GM12878 (cell line): ENCODE results near the gene FOXD2. TPM values are rescaled to one million over a fixed set of nuclear protein-coding genes. Genes with fewer than 3 reads are reported as not detected.

Experiments used
- ATAC-seq: fragments of 200-7000 bp; cut with Tn5 transposase; 3 replicates; pipeline ENCODE4 v1.9.1; 2020; ENCODE audit warnings: mild to moderate bottlenecking, moderate library complexity
- BruUV-seq: library from RNA; stranded (reverse); fragments of 400-500 nt; replicated peaks from 2 replicates; lab custom pipeline; 2021; lab: Mats Ljungman, UMichigan
- CTCF ChIA-PET: fragments of 300-600 bp; sonication (Branson Sonifier 250); formaldehyde crosslinking; extraction: SDS; loops from one replicate; lab custom pipeline; 2021; ENCODE audit warnings: inconsistent platforms; lab: Yijun Ruan, JAX
- POLR2A ChIA-PET: fragments of 350-600 bp; formaldehyde crosslinking; extraction: SDS; loops from one replicate; lab custom pipeline; 2021; ENCODE audit warnings: inconsistent platforms; lab: Charles Lee
- RAD21 ChIA-PET: fragments of 300-600 bp; sonication (Branson Sonifier 250); formaldehyde crosslinking; loops from one replicate; lab custom pipeline; 2023; ENCODE audit warnings: antibody characterized with exemption; ENCODE audit not compliant: unreplicated experiment; lab: Charles Lee
- SMC1A ChIA-PET: fragments of 300-600 bp; sonication (Branson Sonifier 250); formaldehyde crosslinking; loops from one replicate; lab custom pipeline; 2023; ENCODE audit not compliant: unreplicated experiment, uncharacterized antibody; lab: Charles Lee
- DNase-seq: peaks from one replicate; pipeline ENCODE4 v3.0.0-alpha.2; 2011; ENCODE audit warnings: low read depth, low spot score
- FAIRE-seq: peaks from 3 replicates; lab custom pipeline; 2011; peaks lifted over from hg19 to GRCh38; lab: Jason Lieb, UNC
- H2AFZ ChIP-seq: 2 replicates; pipeline ENCODE4 v1.6.0; 2011; ENCODE audit warnings: low read depth, low read length, control low read depth; ENCODE audit not compliant: control insufficient read depth
- H3K27ac ChIP-seq: 2 replicates; pipeline ENCODE4 v1.5.1; 2011; ENCODE audit warnings: control low read depth; ENCODE audit not compliant: control insufficient read depth, insufficient read depth
- H3K27me3 ChIP-seq, 2 experiments: replicated peaks in 1 of 2; 2 replicates each; pipeline versions ENCODE4 v1.6.0 to v1.6.1; 2011; ENCODE audit warnings: low read length in 1 of 2; ENCODE audit not compliant: control insufficient read depth in 2 of 2, insufficient read depth in 2 of 2
- H3K36me3 ChIP-seq, 2 experiments: 2 replicates each; pipeline ENCODE4 v1.5.1; 2011; ENCODE audit warnings: low read length in 1 of 2; ENCODE audit not compliant: control insufficient read depth in 2 of 2, insufficient read depth in 2 of 2
- H3K4me1 ChIP-seq: 2 replicates; pipeline ENCODE4 v1.6.1; 2011; ENCODE audit warnings: mild to moderate bottlenecking, low read length, moderate library complexity, mixed read lengths; ENCODE audit not compliant: control insufficient read depth, insufficient read depth
- H3K4me2 ChIP-seq: 2 replicates; pipeline ENCODE4 v1.6.0; 2011; ENCODE audit warnings: control low read depth; ENCODE audit not compliant: control insufficient read depth, insufficient read depth
- H3K4me3 ChIP-seq: fragments of 200-600 bp; sonication (generic); 2 replicates; pipeline ENCODE4 v1.5.1; 2016
- H3K79me2 ChIP-seq: 2 replicates; pipeline ENCODE4 v1.6.0; 2011; ENCODE audit warnings: low read length; ENCODE audit not compliant: control insufficient read depth, insufficient read depth
- H3K9ac ChIP-seq: 2 replicates; pipeline ENCODE4 v1.8.0; 2011; ENCODE audit warnings: low read length, control low read depth, mixed read lengths; ENCODE audit not compliant: control insufficient read depth, insufficient read depth
- H3K9me3 ChIP-seq: replicated peaks from 3 replicates; pipeline ENCODE4 v1.5.1; 2011; ENCODE audit warnings: mild to moderate bottlenecking, low read length; ENCODE audit not compliant: control insufficient read depth, insufficient read depth
- H4K20me1 ChIP-seq: 2 replicates; pipeline ENCODE4 v1.6.0; 2011; ENCODE audit not compliant: control insufficient read depth, insufficient read depth
- ASH2L ChIP-seq: fragments of 300-600, 200-600 bp; sonication (generic); IDR thresholded peaks from 2 replicates; pipeline ENCODE4 v1.6.1; 2017; ENCODE audit warnings: low read depth, mild to moderate bottlenecking, borderline replicate concordance
- EGR1 ChIP-seq, 2 experiments: IDR thresholded peaks; 1 replicate in 1 of 2; 2 replicates in 1 of 2; pipeline ENCODE4 v1.6.1; 2011 to 2012; ENCODE audit warnings: low read depth in 2 of 2, low read length in 2 of 2, borderline replicate concordance in 1 of 2, mild to moderate bottlenecking in 1 of 2, moderate library complexity in 1 of 2
- EP300 ChIP-seq, 2 experiments: fragments of 150-350 bp in 1 of 2; IDR thresholded peaks; 2 replicates each; pipeline ENCODE4 v1.6.1; 2011 to 2012; ENCODE audit warnings: low read depth in 2 of 2, low read length in 2 of 2, borderline replicate concordance in 1 of 2, improper control_type of control experiment in 1 of 2, inconsistent platforms in 1 of 2; ENCODE audit not compliant: control insufficient read depth in 1 of 2
- EZH2 ChIP-seq: IDR thresholded peaks from 2 replicates; pipeline ENCODE4 v1.6.1; 2012; ENCODE audit warnings: low read depth, mild to moderate bottlenecking, control low read depth, inconsistent platforms, low read length, borderline replicate concordance; ENCODE audit not compliant: control insufficient read depth
- FOXK2 ChIP-seq: fragments of 450-650 bp; IDR thresholded peaks from 2 replicates; pipeline ENCODE4 v1.6.1; 2017; ENCODE audit warnings: mild to moderate bottlenecking, moderate library complexity
- IKZF2 ChIP-seq, 2 experiments: fragments of 450-650 bp; IDR thresholded peaks; 2 replicates each; pipeline ENCODE4 v1.6.1; 2017; ENCODE audit warnings: mild to moderate bottlenecking in 2 of 2, moderate library complexity in 2 of 2
- MEF2B ChIP-seq: fragments of 450-650 bp; IDR thresholded peaks from 2 replicates; pipeline ENCODE4 v1.6.1; 2018; ENCODE audit warnings: mild to moderate bottlenecking, moderate library complexity; ENCODE audit not compliant: partially characterized antibody, poor library complexity, severe bottlenecking
- PAX8 ChIP-seq: fragments of 450-650 bp; IDR thresholded peaks from 2 replicates; pipeline ENCODE4 v1.6.1; 2017; ENCODE audit warnings: mild to moderate bottlenecking, moderate library complexity
- POLR2A ChIP-seq: IDR thresholded peaks from 2 replicates; pipeline ENCODE4 v1.6.1; 2011; ENCODE audit warnings: low read depth, mild to moderate bottlenecking, low read length
- SMAD5 ChIP-seq: IDR thresholded peaks from 2 replicates; pipeline ENCODE4 v1.6.1; 2016; ENCODE audit warnings: antibody characterized with exemption, low read depth
- SMARCA5 ChIP-seq: fragments of 450-650 bp; IDR thresholded peaks from 2 replicates; pipeline ENCODE4 v1.6.1; 2017; ENCODE audit warnings: mild to moderate bottlenecking
- SREBF2 ChIP-seq: IDR thresholded peaks from 2 replicates; pipeline ENCODE4 v1.6.1; 2012; ENCODE audit warnings: mild to moderate bottlenecking, low read length
- ZSCAN29 ChIP-seq: fragments of 450-650 bp; IDR thresholded peaks from 2 replicates; pipeline ENCODE4 v1.6.1; 2017; ENCODE audit warnings: mild to moderate bottlenecking, moderate library complexity
- WGBS: methylation state at CpG from one replicate; pipeline ENCODE4 v1.1.6; 2016; ENCODE audit warnings: low lambda C conversion rate; ENCODE audit not compliant: insufficient replicate concordance, insufficient coverage; ENCODE audit errors: missing lambda C conversion rate; 5-methylcytosine and 5-hydroxymethylcytosine counted together
- in situ Hi-C: fragments of 300-500 bp; cut with MboI; formaldehyde crosslinking; loops from 9 replicates; pipeline ENCODE4 v1.14.3; 2018; ENCODE audit warnings: mixed read lengths
- intact Hi-C: fragments of 100-400 bp; cut with micrococcal nuclease; formaldehyde crosslinking; loops from one replicate; pipeline ENCODE4 v1.14.2; 2022; ENCODE audit not compliant: unreplicated experiment
- polyA plus RNA-seq, 11 experiments: library from polyadenylated mRNA; depleted of rRNA in 4 of 11; unstranded in 6 of 11; stranded (reverse) in 5 of 11; fragments of >200 nt; fragmentation: Nextera tagmentation in 4 of 11; fragmentation: Illumina TruSeq in 1 of 11; extraction: Ambion mirVana in 4 of 11; extraction: Trizol in 1 of 11; gene quantifications; 1 replicate in 1 of 11; 2 replicates in 10 of 11; pipeline versions ENCODE4 v1.2.1 to v1.2.3, GENCODE V29; 2011 to 2016; ENCODE audit warnings: inconsistent platforms in 2 of 11, missing spikeins in 2 of 11, low read depth in 1 of 11
- total RNA-seq, 4 experiments: library from RNA; depleted of rRNA in 3 of 4; stranded (reverse); fragments of >200 nt in 3 of 4; fragmentation: Illumina TruSeq in 1 of 4; extraction: Trizol in 1 of 4; gene quantifications; 2 replicates each; pipeline versions ENCODE4 v1.2.1 to v1.2.3, GENCODE V29; 2013 to 2021
- TF ChIP-seq, protein P1 (sequence below): fragments of 450-650 bp; formaldehyde crosslinking; IDR thresholded peaks from 2 replicates; pipeline ENCODE4 v1.4.0; 2020; ENCODE audit warnings: mild to moderate bottlenecking, moderate library complexity
- TF ChIP-seq, protein P2 (sequence below): IDR thresholded peaks from 2 replicates; pipeline ENCODE4 v1.6.1; 2011; ENCODE audit warnings: mild to moderate bottlenecking, low read depth, low read length, moderate library complexity; ENCODE audit not compliant: insufficient replicate concordance
- TF ChIP-seq, protein P3 (sequence below), 3 experiments: IDR thresholded peaks in 2 of 3; conservative IDR thresholded peaks in 1 of 3; 2 replicates each; pipeline ENCODE4 v1.5.1; 2011; ENCODE audit warnings: low read depth in 3 of 3, low read length in 3 of 3, mild to moderate bottlenecking in 3 of 3, control low read depth in 2 of 3, moderate library complexity in 2 of 3, inconsistent platforms in 1 of 3, mixed read lengths in 1 of 3; ENCODE audit not compliant: control insufficient read depth in 2 of 3, insufficient read depth in 1 of 3; ENCODE audit errors: extremely low read depth in 1 of 3

The FOXD2 gene
- total and polyA plus RNA-seq, 10 of the 15 experiments (the other 5 are each of a cell fraction or from before 2014, with no cell fraction given): under 0.01 to 0.27 (median 0.04) TPM; not detected in 1

DNA sequence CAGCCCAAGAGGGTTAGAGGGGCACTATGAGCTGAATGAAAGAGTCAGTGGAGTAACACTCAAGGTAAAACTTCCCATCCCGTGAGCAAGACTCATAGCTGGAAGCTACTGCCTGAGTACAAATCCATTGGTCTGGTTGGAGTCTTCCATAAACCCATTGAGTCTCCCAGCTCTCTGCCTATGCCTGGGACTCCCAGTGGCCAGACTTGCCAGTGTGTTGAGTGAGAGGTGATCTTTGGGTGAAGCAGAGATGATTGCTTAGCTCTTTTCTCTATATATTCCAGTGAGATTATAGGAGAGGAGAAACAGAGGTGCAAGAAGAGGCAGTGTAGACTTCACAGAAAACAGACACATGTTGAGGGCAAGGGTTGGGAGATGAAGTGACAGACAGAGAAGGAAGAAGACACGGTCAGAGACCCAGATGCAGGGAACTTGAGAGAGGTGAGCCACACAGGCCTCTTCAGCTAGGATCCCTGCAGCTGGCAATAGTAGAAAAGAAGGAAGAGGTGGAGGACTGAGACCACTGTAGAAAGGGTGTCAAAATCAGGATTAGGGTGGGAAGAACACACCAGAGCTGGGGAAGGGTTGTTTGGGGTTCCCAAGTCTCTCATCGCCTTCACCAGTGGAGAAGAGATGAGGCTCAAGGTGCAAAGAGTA, 3.7 kb downstream of the FOXD2 start:
- no peaks in the 10 kb centered on the region; the same call in 2 of the 3 replicates for H3K9me3 ChIP-seq
- 29% methylated on average over 3 of the region's 3 CpGs for WGBS
- H3K36me3 ChIP-seq: no peaks in the 10 kb centered on the region
- H3K4me3 ChIP-seq: no peak overlapping the region
- H3K79me2 ChIP-seq: no peaks in the 10 kb centered on the region; the same call in 1 of the 2 replicates
- no peak overlapping the region for H3K27ac ChIP-seq
- no peak for ATAC-seq
- DNase-seq: no peak
- H3K27me3 ChIP-seq: peaks cover 32 to 35% of the 10 kb centered on the region in 2 experiments
- no peaks in the 10 kb centered on the region; the same call in 1 of the 2 replicates for H3K4me1 ChIP-seq
- ChIA-PET POLR2A (no interaction called here), RAD21 (interaction anchor here (0.7 kb wide), 1 partner anchor 240 kb away, joined by 3 read pairs; no protein-coding TSS in a partner anchor), CTCF (interaction anchor here (0.7 to 0.8 kb wide), 2 partner anchors 235 to 739 kb away, joined by 3 read pairs; no protein-coding TSS in a partner anchor), SMC1A (interaction anchor here (0.7 to 1.2 kb wide), 2 partner anchors 9 to 124 kb away, joined by 3 to 4 read pairs; no protein-coding TSS in a partner anchor)
- no peak overlapping the region for H2AFZ ChIP-seq
- no peak for FAIRE-seq
- BruUV-seq: no TSS peak
- no peak overlapping the region for H3K9ac ChIP-seq
- TF ChIP-seq EZH2 (no peak), ZSCAN29 (no peak), EP300 (IDR thresholded peaks at IDR 0.05; ENCODE audit: borderline replicate concordance in 1 of 2, control insufficient read depth in 1 of 2, low read depth in 2 of 2, low read length in 2 of 2) (no peak), POLR2A (no peak), SMAD5 (no peak), ASH2L (no peak), PAX8 (no peak), SREBF2 (no peak), MEF2B (no peak), FOXK2 (no peak), SMARCA5 (no peak), IKZF2 (IDR thresholded peaks at IDR 0.05) (no peak), EGR1 (IDR thresholded peaks at IDR 0.05; ENCODE audit: borderline replicate concordance in 1 of 2, low read depth in 2 of 2, low read length in 2 of 2) (no peak)
- TF ChIP-seq, protein P1, sequence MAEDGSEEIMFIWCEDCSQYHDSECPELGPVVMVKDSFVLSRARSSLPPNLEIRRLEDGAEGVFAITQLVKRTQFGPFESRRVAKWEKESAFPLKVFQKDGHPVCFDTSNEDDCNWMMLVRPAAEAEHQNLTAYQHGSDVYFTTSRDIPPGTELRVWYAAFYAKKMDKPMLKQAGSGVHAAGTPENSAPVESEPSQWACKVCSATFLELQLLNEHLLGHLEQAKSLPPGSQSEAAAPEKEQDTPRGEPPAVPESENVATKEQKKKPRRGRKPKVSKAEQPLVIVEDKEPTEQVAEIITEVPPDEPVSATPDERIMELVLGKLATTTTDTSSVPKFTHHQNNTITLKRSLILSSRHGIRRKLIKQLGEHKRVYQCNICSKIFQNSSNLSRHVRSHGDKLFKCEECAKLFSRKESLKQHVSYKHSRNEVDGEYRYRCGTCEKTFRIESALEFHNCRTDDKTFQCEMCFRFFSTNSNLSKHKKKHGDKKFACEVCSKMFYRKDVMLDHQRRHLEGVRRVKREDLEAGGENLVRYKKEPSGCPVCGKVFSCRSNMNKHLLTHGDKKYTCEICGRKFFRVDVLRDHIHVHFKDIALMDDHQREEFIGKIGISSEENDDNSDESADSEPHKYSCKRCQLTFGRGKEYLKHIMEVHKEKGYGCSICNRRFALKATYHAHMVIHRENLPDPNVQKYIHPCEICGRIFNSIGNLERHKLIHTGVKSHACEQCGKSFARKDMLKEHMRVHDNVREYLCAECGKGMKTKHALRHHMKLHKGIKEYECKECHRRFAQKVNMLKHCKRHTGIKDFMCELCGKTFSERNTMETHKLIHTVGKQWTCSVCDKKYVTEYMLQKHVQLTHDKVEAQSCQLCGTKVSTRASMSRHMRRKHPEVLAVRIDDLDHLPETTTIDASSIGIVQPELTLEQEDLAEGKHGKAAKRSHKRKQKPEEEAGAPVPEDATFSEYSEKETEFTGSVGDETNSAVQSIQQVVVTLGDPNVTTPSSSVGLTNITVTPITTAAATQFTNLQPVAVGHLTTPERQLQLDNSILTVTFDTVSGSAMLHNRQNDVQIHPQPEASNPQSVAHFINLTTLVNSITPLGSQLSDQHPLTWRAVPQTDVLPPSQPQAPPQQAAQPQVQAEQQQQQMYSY (CRISPR knock-in tag): no peak
- TF ChIP-seq, protein P2, sequence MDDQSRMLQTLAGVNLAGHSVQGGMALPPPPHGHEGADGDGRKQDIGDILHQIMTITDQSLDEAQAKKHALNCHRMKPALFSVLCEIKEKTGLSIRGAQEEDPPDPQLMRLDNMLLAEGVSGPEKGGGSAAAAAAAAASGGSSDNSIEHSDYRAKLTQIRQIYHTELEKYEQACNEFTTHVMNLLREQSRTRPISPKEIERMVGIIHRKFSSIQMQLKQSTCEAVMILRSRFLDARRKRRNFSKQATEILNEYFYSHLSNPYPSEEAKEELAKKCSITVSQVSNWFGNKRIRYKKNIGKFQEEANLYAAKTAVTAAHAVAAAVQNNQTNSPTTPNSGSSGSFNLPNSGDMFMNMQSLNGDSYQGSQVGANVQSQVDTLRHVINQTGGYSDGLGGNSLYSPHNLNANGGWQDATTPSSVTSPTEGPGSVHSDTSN: no peak
- TF ChIP-seq, protein P3, sequence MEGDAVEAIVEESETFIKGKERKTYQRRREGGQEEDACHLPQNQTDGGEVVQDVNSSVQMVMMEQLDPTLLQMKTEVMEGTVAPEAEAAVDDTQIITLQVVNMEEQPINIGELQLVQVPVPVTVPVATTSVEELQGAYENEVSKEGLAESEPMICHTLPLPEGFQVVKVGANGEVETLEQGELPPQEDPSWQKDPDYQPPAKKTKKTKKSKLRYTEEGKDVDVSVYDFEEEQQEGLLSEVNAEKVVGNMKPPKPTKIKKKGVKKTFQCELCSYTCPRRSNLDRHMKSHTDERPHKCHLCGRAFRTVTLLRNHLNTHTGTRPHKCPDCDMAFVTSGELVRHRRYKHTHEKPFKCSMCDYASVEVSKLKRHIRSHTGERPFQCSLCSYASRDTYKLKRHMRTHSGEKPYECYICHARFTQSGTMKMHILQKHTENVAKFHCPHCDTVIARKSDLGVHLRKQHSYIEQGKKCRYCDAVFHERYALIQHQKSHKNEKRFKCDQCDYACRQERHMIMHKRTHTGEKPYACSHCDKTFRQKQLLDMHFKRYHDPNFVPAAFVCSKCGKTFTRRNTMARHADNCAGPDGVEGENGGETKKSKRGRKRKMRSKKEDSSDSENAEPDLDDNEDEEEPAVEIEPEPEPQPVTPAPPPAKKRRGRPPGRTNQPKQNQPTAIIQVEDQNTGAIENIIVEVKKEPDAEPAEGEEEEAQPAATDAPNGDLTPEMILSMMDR (IDR thresholded peaks at IDR 0.05 in 2 of 3, conservative IDR thresholded peaks at IDR 0.05 in 1 of 3; ENCODE audit: control insufficient read depth in 2 of 3, extremely low read depth in 1 of 3, insufficient read depth in 1 of 3, low read depth in 3 of 3, low read length in 3 of 3): no peak
- H3K4me2 ChIP-seq: no peak overlapping the region
- H4K20me1 ChIP-seq: no peaks in the 10 kb centered on the region
- intact Hi-C loops (no loop called here), in situ Hi-C loops (no loop called here)
